NCI-H748 (cell line): ENCODE results near the gene KCNQ1.
A peak's percentile ranks its signal among the peaks of the same experiment; 100 is the strongest.
"Not testable (repeated sequence)": the region's sequence is repeated elsewhere in the genome, so short reads cannot be mapped to it uniquely, and the experiment has no call there.

Experiments
- DNase-seq: peaks from one replicate; lab custom pipeline; 2025; ENCODE audit not compliant: unreplicated experiment; lab: John Stamatoyannopoulos, UW

The KCNQ1 gene

DNA sequence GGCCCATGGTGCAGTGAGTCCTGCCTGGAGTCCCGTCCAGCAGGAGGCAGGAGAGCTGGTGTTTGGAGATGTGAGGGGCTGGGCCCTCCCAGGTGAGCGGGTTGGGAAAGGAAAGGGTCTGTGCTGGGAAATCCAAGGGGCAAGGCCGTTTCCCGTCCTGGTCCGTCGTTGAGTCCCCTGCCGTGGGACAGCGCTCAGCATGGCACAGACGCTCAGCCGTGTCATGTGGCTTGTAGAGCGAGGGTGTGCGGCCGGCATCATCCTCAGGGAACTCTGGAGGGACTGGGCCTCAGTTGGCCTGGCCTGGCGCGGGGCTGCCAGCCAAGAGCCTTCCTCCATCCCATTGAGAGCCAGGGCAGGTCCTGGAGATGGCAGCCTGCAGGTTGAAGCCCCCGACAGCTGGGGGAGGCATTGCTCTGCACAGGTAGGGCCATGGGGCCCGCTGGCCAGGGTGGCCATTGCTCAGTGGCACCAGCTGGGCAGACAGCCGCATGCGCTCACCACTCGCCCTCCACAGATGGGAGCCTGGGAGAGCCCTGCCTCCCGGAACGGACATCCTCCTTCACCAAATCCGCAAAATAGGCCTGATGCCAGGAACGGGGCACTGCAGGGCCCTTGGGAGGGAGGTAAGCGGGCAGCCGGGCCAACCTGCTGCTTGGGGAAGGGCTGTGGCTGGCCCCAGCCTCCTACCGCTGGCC lies 28.7 kb downstream of the KCNQ1 start:
- no peak for DNase-seq

DNA sequence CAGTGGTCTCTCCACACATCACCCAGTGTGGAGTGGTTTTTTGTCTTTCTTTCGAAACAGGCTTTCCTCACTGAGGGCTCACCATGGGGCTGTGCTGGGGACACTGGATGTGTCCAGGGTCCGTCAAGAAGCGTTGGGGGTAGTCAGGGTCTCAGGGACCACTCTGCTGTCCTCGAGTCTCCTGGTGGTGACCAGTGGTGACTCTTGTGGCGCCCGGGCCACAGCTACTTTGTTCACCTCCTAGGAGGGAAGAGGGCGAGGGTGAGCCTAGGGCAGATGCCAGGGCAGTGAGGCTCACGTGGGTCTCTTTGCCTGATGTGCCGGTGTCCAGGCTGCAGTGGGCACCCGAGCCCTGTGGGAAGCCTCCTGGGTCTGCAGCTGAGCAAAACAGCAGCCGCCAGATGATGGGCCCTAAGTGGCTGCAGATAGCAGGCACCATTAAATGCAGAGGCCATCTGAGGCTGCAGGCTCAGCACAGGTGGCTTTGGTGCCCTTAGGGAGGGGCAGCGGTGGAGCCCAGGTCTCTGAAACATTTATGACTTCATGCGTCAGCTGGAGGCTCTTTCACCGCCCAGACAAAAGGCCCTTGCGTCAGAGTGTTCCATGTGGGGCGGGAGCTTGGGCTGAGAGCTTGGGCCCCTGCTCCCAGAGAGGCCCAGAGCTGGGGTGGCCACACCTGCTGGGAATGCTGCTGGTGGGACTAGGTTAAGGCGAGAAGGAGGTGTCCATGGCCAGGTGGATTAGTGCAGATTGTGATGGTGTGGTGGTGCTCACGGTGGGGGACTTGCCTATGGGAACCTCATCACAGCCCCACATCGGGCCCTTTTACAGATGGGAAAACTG lies 29.5 kb downstream of the KCNQ1 start:
- peak; percentile 85 for DNase-seq

DNA sequence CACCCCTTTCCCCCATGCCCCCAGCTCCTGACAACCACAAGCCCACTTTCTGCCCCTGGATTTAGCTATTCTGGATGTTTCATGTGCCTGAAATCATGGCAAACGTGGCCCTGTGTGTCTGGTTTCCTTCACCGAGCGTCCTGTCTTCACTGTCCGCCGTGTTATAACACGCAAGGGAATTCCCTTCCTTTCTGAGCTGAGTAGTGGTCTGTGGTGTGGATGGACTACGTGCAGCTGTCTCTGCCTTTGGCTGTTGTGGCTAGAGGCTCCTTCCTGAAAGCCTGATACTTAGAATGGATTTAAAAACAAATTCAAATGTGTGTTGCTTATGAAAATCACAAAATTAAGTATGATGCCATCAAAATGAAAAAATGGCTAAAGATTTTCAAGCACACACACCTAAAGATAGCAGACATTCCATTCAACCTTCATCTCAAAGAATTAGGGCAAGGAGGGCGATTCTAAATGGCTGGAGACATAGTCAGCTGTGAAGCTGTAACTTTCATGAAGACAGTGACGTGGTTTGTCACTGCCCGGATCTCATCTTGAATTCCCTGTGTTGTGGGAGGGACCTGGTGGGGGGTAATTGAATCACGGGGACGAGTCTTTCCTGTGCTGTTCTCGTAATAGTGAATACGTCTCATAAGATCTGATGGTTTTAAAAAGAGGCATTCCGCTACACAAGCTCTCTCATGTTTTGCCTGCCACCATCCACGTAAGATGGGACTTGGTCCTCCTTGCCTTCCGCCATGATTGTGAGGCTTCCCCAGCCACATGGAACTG lies 30.5 kb downstream of the KCNQ1 start:
- DNase-seq: no peak

DNA sequence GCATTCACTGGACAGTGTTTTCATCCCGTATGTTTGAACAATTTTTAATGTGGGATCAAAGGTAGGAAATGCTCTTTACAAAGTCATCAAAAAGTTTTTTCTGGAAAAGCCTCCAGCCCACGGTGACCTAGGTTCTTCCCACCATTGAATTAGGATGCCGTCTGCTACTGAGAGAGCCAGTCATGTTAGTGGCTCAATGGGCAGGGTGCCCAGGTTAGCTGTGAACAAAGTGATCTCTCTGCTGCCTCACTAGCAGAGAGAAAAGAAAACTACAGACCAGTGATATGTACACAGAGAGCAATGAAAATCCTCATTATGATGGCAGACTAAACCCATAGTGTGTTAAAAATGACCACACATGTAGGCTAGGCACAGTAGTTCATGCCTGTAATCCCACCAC lies 32.4 kb downstream of the KCNQ1 start:
- DNase-seq: no peak

DNA sequence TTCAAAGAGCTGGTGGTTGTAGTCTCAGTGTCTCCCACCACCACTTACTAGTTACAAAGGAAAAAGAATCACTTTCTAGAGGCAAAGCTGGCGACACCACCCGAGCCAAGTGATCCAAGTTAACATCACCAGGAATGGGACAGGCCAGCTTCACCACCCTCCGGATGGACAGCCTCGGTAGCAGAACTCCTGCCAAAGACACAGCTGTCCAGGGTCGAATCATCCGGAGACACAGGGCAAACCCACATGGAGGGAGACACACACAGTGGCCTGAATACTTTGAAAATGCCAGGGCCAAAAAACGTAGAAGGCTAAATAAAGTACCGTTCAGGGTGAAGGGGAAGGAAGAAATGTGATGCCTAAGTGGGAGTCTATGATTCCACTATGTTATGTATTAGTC lies 33.1 kb downstream of the KCNQ1 start:
- no peak for DNase-seq

DNA sequence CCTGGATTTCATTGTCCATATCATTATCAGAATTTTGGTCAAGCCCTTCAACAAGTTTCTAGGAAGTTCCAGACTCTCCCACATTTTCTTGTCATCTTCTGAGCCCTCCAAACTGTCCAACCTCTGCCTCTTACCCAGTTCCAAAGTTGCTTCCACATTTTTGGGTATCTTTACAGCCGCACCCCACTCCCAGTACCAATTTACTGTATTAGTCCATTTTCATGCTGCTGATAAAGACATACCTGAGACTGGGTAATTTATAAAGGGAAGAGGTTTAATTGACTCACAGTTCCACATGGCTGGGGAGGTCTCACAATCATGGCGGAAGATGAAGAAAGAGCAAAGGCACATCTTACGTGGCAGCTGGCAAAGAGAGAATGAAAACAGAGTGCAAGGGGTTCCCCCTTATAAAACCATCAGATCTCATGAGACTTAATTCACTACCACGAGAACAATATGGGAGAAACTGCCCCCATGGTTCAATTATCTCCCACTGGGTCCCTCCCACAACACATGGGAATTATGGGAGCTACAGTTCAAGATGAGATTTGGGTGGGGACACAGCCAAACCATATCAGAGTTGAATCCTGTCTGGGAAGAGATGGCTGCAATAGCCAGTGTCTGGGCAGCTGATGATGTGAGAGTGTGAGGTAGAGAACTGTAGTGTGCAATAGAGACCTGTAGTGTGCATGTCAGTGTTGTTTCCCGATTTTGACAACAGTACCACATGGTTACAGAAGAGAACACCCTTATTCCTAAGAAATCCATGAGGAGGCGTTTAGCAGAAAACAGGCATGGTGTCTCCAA lies 35.5 kb downstream of the KCNQ1 start:
- not testable (repeated sequence) for DNase-seq

DNA sequence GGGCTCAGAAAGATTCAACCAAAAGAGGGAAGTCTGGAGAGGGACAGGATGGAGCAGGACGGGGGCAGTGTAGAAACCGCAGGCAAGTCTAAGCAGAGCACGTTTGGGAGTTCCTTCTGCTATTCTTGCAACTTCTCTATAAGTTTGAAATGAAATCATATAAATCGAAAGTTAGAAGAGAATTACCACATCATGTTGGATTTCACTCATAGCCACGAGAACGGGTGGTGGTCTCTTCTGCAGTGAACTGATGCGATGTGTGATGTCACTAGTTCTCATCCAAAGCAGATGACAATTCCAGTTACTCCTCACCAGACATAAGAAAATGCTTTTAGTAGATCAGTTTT lies 36.0 kb downstream of the KCNQ1 start:
- no peak for DNase-seq

DNA sequence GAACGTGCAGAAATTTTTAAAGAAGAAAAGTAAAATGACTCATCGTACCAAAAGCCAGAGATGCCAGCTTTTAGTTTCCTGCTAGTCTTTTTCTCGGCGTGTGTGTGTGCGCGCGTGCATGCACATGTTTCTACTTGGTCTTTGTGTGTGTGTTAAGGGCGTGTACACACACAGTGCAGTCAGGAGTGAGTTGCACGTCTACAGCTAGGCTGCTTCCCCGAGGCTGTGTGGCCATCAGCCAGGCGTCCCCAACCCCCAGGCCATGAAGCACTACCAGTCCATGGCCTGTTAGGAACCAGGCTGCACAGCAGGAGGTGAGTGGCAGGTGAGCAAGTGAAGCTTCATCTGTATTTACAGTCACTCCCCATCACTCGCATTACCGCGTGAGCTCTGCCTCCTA lies 36.4 kb downstream of the KCNQ1 start:
- DNase-seq: peak; percentile 93

DNA sequence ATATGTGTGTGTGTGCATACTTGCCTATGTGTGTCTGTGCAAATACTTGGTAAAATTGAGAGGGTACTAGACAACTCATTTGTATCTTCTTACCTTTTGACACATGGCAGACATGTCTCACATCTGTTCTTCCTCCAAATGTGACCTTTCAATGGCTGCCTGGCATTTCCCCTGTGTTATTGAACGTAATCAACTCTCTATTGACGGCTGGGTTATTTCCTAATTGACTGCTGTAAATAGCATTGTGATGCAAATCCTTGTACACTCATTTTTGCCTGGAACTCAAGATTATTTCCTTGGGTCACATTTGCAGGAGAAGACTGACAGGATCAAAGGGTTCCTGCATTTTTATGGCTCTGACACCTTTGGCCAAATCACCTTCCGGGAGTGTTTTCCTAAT lies 37.4 kb downstream of the KCNQ1 start:
- peak; percentile 87 for DNase-seq

DNA sequence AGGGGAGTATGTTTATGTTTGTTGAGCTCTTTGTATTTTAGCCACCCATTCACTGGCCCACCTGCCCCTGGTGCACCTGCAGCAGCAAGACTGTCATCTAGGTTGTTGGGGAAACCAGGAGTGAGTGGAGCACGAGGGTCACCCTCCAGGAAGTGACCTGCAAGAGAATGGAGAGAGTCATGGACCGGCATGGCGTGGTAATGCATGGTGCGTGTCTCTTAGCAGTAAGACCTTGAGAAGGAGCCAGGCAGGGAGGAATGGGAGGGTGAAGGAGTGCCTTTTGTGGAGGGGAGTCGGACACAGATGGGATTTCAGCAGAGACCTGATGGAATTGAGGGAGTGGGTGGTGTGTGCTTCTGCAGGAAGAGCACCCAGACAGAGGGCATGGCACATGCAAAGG lies 37.9 kb downstream of the KCNQ1 start:
- DNase-seq: peak; percentile 94

DNA sequence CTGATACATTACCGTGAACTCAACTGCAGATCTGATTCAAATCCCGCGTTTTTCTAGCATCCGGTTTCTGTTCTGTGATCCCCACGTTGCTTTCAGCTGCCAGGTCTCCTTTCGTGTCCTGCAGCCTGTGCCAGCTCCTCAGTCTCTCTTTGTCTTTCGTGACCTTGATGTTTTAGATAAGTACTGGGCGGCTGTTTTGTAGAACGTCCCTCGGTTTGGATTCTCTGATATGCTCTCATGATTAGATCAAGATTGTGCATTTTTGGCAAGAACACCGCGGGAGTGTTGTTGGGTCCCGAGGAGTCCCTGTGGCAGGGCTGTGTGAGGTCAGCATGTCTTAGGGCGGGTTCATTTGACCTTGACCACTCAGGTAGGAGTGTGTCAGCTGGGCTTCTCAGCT lies 38.6 kb downstream of the KCNQ1 start:
- DNase-seq: peak; percentile 81

DNA sequence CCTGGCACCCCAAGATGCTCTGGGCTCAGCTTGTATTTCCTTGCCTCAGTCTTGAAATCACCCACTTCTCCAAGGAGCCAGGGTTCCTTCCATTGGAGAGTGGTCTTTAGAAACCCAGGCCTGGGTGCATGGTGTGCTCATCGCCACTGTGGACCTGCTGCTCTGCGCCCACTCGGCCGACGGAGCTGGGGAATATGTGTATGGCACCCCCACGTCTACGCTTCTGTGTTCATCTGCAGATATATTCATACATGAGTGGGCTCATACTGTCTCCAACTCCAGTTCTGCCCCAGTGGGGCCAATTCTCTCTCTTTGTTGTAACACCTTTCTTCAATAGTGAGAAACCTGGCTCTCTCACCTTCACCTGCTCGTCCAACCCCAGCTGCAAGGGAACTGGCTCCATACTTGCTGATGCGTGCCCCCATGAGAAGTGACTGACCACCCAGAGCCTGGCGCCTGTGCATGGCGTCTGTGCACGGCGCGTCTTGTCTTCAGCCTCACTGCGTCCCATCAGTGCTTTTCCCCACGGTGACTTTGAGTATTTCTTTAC lies 39.8 kb downstream of the KCNQ1 start:
- DNase-seq: no peak

DNA sequence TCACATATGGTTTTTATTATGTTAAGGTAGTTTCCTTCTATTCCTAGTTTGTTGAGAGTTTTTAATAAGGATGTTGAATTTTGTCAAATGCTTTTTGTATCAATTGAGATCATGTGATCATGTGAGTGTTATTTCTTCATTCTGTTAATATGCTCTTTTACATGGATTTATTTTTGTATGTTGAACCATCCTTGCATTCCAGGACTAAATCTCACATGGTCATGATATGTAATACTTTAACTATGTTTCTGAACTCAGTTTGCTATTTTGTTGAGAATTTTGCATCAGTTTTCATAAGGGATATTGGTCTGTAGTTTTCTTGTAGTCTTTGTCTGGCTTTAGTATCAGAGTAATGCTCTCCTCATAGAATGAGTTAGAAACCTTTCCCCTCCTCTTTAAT lies 43.2 kb downstream of the KCNQ1 start:
- no peak for DNase-seq

DNA sequence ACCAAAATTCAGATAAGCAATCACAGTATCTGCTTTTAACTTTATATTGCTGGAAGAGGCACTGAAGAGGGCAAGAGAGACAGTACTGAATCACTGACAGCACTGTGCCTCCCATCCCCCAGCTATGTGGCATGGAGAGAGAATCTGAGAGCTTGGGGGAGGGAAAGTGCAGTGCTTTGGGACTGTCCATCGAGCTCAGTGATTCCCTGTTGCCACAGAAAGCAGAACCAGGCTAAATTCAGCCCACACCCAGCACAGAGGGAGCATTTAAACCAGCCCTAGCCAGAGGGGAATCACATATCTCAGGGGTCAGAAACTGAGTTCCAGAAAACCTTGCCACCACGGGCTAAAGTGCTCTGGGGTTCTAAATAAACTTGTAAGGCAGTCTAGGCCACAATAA lies 44.3 kb downstream of the KCNQ1 start:
- DNase-seq: no peak

DNA sequence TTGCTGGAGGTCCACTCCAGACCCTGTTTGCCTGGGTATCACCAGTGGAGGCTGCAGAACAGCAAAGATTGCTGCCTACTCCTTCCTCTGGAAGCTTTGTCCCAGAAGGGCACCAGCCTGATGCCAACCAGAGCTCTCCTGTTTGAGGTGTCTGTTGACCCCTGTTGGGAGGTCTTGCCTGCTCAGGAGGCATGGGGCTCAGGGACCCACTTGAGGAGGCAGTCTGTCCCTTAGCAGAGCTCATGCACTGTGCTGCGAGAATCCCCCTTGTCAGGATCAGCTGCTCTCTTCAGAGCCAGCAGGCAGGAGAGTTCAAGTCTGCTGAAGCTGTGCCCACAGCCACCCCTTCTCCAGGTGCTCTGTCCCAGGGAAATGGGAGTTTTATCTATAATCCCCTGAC lies 53.1 kb downstream of the KCNQ1 start:
- DNase-seq: not testable (repeated sequence)

DNA sequence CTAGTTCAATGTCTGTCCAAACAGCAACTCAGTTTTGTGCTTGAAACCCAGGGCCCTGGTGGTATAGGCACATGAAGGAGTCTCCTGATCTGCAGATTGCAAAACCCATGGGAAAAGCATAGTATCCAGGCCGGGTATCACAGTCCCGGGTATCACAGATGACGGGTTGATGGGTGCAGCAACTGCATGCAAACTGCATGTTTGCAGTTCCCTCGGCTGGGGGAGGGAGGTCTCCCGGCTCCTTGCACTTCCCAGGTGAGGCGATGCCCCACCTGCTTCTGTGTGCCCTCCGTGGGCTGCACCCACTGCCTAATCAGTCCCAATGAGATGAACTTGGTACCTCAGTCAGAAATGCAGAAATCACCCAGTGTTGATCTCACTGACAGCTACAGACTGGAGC lies 53.9 kb downstream of the KCNQ1 start:
- no peak for DNase-seq

DNA sequence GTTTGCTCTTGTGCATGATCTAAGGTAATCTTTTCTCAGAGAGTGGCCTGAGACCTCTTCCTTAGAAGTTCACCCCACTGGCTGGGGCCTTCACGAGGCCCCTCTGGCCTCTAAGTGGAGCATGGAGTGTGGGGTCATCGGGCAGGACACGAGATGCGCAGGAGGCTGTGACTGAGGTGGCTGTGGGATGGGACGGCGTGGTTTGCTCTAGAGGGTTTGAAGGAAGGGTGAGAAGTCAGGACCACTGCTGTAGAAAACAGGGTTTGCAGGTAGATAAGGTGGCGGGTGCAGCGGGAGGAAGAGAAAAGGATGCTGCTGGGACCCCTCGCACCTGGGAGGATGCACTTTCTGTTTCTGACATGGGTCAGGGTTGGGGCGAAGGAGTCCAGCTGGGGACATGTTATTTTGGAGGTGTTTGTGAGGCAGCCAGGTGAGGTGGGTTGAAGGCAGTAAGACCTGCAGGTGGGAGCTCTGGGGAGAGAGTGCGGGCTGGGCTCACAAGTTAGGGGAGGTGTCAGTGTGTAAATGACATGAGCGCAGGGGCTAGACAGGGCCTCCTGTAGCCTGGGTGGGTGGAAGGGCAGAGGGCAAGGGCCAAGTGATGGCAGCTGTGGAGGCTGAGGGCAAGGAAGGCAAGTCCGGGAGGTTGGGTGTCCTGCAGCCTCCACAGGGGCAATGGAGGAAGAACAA lies 62.5 kb downstream of the KCNQ1 start:
- no peak for DNase-seq

DNA sequence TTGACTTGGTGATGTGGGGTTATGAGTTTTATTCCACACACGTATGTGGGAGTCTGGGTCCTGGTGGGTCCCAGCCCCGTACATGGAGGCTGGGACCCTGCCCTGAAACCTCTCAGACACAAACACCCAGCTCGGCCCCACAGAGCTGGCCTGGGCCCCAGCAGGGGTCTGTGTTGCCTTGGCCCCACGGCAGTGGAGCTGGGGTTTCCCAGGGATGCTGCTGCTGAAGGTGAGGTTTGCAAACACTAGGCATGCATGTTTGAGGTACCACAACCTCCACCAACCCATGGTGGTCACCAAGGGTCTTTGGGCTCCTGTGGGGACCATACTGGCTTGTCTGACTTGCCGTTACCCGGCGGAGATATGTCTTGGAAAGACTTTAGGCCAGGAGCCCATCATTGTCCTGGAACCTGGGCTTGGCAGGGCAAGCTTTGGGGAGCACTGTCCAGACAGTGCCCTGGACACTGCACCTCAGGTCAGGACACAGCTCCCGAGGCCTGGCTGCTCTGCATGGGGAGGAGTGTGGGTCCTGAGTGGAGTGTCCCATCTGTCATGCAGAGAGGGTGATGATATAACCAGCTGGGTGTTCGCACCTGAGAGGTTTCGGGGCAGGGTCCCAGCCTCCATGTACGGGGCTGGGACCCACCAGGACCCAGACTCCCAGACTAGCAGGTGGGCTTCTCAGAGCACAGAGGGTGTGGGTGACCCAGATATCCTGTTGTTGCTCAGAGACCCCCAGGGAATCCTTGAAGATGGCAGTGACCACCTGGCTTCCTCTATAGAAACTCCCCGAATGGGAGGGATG lies 63.3 kb downstream of the KCNQ1 start:
- DNase-seq: no peak

DNA sequence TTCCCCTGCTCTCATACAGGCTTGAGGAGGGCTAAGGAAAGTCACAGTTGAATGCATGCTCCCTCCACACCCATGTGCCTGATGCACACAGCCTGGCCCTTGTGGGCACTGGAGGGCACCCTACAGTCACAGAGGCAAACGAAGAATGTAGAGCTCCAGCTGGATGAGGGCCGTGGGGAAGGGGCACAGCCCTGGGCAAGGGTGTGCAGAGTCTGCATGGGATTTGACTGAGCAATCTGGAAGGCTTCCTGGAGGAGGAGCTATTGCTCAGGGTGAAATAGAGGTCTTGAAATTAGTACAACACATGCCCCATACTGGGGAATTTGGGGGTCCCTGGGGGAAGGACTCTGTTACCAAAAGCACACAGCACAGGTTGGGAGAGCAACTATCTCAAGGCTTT lies 64.0 kb downstream of the KCNQ1 start:
- DNase-seq: no peak
